IMR-90 (cell line): ENCODE measurements around the gene PRRT2. TPM values are rescaled to one million over a fixed set of nuclear protein-coding genes. Genes with fewer than 3 reads are reported as not detected.

Experiments used
- ATAC-seq: fragments of 200-7000 bp; cut with Tn5 transposase; 2 replicates; pipeline ENCODE4 v1.9.1; 2020; ENCODE audit warnings: low read depth, mild to moderate bottlenecking, moderate library complexity
- BruUV-seq: library from RNA; stranded (reverse); fragments of 400-500 nt; replicated peaks from 2 replicates; lab custom pipeline; 2021; lab: Mats Ljungman, UMichigan
- CTCF ChIA-PET: fragments of 300-600 bp; formaldehyde crosslinking; extraction: SDS; loops from one replicate; lab custom pipeline; 2021; ENCODE audit warnings: antibody characterized with exemption; lab: Yijun Ruan, JAX
- POLR2A ChIA-PET: fragments of 300-600 bp; sonication (Branson Sonifier 250); formaldehyde crosslinking; loops from one replicate; lab custom pipeline; 2022; ENCODE audit warnings: antibody characterized with exemption; ENCODE audit not compliant: unreplicated experiment; lab: Charles Lee
- DNase-seq: peaks from one replicate; pipeline ENCODE4 v3.0.0; 2013
- H2AFZ ChIP-seq: replicated peaks from 2 replicates; pipeline ENCODE3; 2013; ENCODE audit warnings: low read length, mild to moderate bottlenecking; ENCODE audit not compliant: poor library complexity
- H2AK5ac ChIP-seq: 2 replicates; pipeline ENCODE4 v1.6.1; 2013; ENCODE audit warnings: low read depth, low read length, inconsistent platforms
- H2AK9ac ChIP-seq: replicated peaks from 2 replicates; pipeline ENCODE3; 2013; ENCODE audit warnings: mild to moderate bottlenecking, low read depth, low read length, moderate library complexity; ENCODE audit not compliant: poor library complexity
- H2BK120ac ChIP-seq: 2 replicates; pipeline ENCODE4 v1.6.1; 2013; ENCODE audit warnings: low read depth, low read length, inconsistent platforms
- H2BK15ac ChIP-seq: 3 replicates; pipeline ENCODE4 v1.6.1; 2013; ENCODE audit warnings: low read depth, low read length, inconsistent platforms
- H2BK20ac ChIP-seq: 2 replicates; pipeline ENCODE4 v1.6.1; 2013; ENCODE audit warnings: low read depth, mild to moderate bottlenecking, inconsistent platforms, low read length, moderate library complexity
- H2BK5ac ChIP-seq: 2 replicates; pipeline ENCODE4 v1.6.1; 2013; ENCODE audit warnings: mild to moderate bottlenecking, low read depth, low read length, inconsistent platforms; ENCODE audit not compliant: poor library complexity, severe bottlenecking
- H3K14ac ChIP-seq: replicated peaks from 2 replicates; pipeline ENCODE4 v1.6.1; 2013; ENCODE audit warnings: low read depth, low read length, inconsistent platforms
- H3K18ac ChIP-seq: 2 replicates; pipeline ENCODE4 v1.6.1; 2013; ENCODE audit warnings: low read depth, low read length, control low read depth
- H3K23ac ChIP-seq: 2 replicates; pipeline ENCODE4 v1.6.1; 2013; ENCODE audit warnings: low read depth, low read length, inconsistent platforms
- H3K27ac ChIP-seq: 2 replicates; pipeline ENCODE4 v1.5.1; 2013; ENCODE audit warnings: mild to moderate bottlenecking, control low read depth, low read length; ENCODE audit not compliant: insufficient read depth
- H3K27me3 ChIP-seq: 2 replicates; pipeline ENCODE4 v1.6.1; 2013; ENCODE audit warnings: low read length; ENCODE audit not compliant: control insufficient read depth, insufficient read depth
- H3K36me3 ChIP-seq: 2 replicates; pipeline ENCODE4 v1.6.1; 2013; ENCODE audit warnings: low read length, mixed read lengths; ENCODE audit not compliant: control insufficient read depth, insufficient read depth
- H3K4ac ChIP-seq: 2 replicates; pipeline ENCODE4 v1.6.1; 2013; ENCODE audit warnings: low read depth, low read length, inconsistent platforms
- H3K4me1 ChIP-seq: 2 replicates; pipeline ENCODE4 v1.6.1; 2013; ENCODE audit warnings: low read length, mixed read lengths; ENCODE audit not compliant: control insufficient read depth, insufficient read depth
- H3K4me2 ChIP-seq: 2 replicates; pipeline ENCODE4 v1.6.1; 2013; ENCODE audit warnings: low read depth, mild to moderate bottlenecking, control low read depth, low read length, moderate library complexity
- H3K4me3 ChIP-seq: 2 replicates; pipeline ENCODE4 v1.5.1; 2013; ENCODE audit warnings: low read depth, mild to moderate bottlenecking, control low read depth, low read length, moderate library complexity; ENCODE audit not compliant: insufficient read depth
- H3K56ac ChIP-seq: 2 replicates; pipeline ENCODE4 v1.6.1; 2013; ENCODE audit warnings: low read length, inconsistent platforms; ENCODE audit not compliant: insufficient read depth; ENCODE audit errors: extremely low read depth
- H3K79me1 ChIP-seq, 2 experiments: 2 replicates each; pipeline ENCODE4 v1.6.1; 2013; ENCODE audit warnings: low read length in 2 of 2, inconsistent platforms in 1 of 2, low read depth in 1 of 2
- H3K9ac ChIP-seq: 2 replicates; pipeline ENCODE4 v1.6.1; 2013; ENCODE audit warnings: low read depth, low read length, control low read depth
- H3K9me1 ChIP-seq: 2 replicates; pipeline ENCODE4 v1.6.1; 2013; ENCODE audit warnings: low read length, inconsistent platforms; ENCODE audit not compliant: insufficient read depth
- H3K9me3 ChIP-seq: 2 replicates; pipeline ENCODE4 v1.6.1; 2013; ENCODE audit warnings: low read length; ENCODE audit not compliant: control insufficient read depth, insufficient read depth
- H4K20me1 ChIP-seq: 2 replicates; pipeline ENCODE4 v1.6.1; 2013; ENCODE audit warnings: low read length, inconsistent platforms; ENCODE audit not compliant: insufficient read depth
- H4K5ac ChIP-seq: 2 replicates; pipeline ENCODE4 v1.6.1; 2013; ENCODE audit warnings: mild to moderate bottlenecking, low read depth, low read length, control low read depth
- H4K8ac ChIP-seq, 2 experiments: 2 replicates each; pipeline ENCODE4 v1.6.1; 2013; ENCODE audit warnings: low read depth in 2 of 2, low read length in 2 of 2, control low read depth in 1 of 2, inconsistent platforms in 1 of 2
- H4K91ac ChIP-seq: 2 replicates; pipeline ENCODE4 v1.6.1; 2013; ENCODE audit warnings: low read depth, low read length, inconsistent platforms; ENCODE audit not compliant: insufficient read depth
- RAD21 ChIP-seq: IDR thresholded peaks from 2 replicates; pipeline ENCODE4 v1.6.1; 2012; ENCODE audit warnings: low read length, improper control_type of control experiment
- WGBS, 2 experiments: methylation state at CpG; one replicate each; pipeline versions ENCODE4 v1.1.5 to v1.1.7; 2013; ENCODE audit warnings: missing lambda C conversion rate in 2 of 2; ENCODE audit not compliant: insufficient read length in 1 of 2; ENCODE audit errors: extremely low coverage in 2 of 2; 5-methylcytosine and 5-hydroxymethylcytosine counted together
- dilution Hi-C: fragments of 300-500 bp; cut with HindIII; formaldehyde crosslinking; loops from one replicate; pipeline ENCODE4 v1.14.3; 2018; ENCODE audit warnings: low sequenced_read_pairs; ENCODE audit not compliant: unreplicated experiment
- in situ Hi-C: fragments of 300-500 bp; cut with MboI; formaldehyde crosslinking; loops from 3 replicates; pipeline ENCODE4 v1.14.3; 2019; ENCODE audit warnings: low sequenced_read_pairs, inconsistent platforms, mixed read lengths
- intact Hi-C: fragments of 100-400 bp; cut with micrococcal nuclease; formaldehyde crosslinking; loops from 2 replicates; pipeline ENCODE4 v1.10.0; 2022
- polyA plus RNA-seq, 3 experiments: library from polyadenylated mRNA; depleted of rRNA; stranded (reverse); fragments of >200 nt; gene quantifications; 2 replicates each; pipeline ENCODE4 v1.2.3, GENCODE V29; 2012; ENCODE audit warnings: low replicate concordance in 1 of 3
- total RNA-seq: library from RNA; depleted of rRNA; stranded (reverse); fragments of >200 nt; gene quantifications from 2 replicates; pipeline ENCODE4 v1.2.3, GENCODE V29; 2012
- TF ChIP-seq, protein P1 (sequence below): fragments of 150-350 bp; IDR thresholded peaks from 2 replicates; pipeline ENCODE4 v1.6.1; 2016; ENCODE audit warnings: low read depth, mild to moderate bottlenecking, low read length, moderate library complexity, borderline replicate concordance

PRRT2 gene
- total and polyA plus RNA-seq, 2 of the 4 experiments (the other 2 are of a cell fraction) = 0.90 to 10.5 TPM

DNA sequence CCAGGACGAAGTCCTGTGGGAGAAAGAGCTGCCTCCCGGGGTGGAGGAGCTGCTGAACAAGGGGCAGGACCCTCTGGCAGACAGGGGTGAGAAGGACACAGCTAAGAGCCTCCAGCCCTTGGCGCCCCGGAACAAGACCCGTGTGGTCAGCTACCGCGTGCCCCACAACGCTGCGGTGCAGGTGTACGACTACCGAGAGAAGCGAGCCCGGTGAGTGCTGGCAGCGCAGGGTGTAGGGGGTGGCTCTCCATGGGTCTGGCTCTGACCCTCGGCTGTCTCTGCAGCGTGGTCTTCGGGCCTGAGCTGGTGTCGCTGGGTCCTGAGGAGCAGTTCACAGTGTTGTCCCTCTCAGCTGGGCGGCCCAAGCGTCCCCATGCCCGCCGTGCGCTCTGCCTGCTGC is 29.6 kb downstream of the PRRT2 start:
- ATAC-seq (no peak), DNase-seq (no peak)
- intact Hi-C loops = no loop called here
- in situ Hi-C loops = no loop called here
- Histone ChIP-seq H2BK120ac (no peak overlapping the region), H3K4ac (no peak overlapping the region), H3K4me2 (no peak overlapping the region), H2AFZ (no peak overlapping the region), H2BK5ac (no peak overlapping the region), H3K56ac (no peak overlapping the region), H3K27me3 (no peaks in the 10 kb centered on the region), H3K9ac (no peak overlapping the region), H3K27ac (no peak overlapping the region), H3K18ac (no peak overlapping the region), H4K91ac (no peak overlapping the region), H4K20me1 (no peaks in the 10 kb centered on the region; the same call in 1 of the 2 replicates), H3K23ac (no peak overlapping the region), H4K8ac (no peak overlapping the region), H3K4me3 (no peak overlapping the region), H2AK5ac (no peak overlapping the region), H3K9me1 (no peaks in the 10 kb centered on the region), H3K14ac (no peak overlapping the region), H3K4me1 (no peaks in the 10 kb centered on the region; the same call in none of the 2 replicates), H3K79me1 (peaks cover 0 to 41% of the 10 kb centered on the region in 2 experiments; a peak in 1 of 4 replicates), H2BK20ac (no peak overlapping the region), H2AK9ac (no peak overlapping the region), H3K9me3 (no peaks in the 10 kb centered on the region), H3K36me3 (peaks cover 80% of the 10 kb centered on the region), H2BK15ac (no peak overlapping the region), H4K5ac (no peak overlapping the region)
- TF ChIP-seq, protein P1, sequence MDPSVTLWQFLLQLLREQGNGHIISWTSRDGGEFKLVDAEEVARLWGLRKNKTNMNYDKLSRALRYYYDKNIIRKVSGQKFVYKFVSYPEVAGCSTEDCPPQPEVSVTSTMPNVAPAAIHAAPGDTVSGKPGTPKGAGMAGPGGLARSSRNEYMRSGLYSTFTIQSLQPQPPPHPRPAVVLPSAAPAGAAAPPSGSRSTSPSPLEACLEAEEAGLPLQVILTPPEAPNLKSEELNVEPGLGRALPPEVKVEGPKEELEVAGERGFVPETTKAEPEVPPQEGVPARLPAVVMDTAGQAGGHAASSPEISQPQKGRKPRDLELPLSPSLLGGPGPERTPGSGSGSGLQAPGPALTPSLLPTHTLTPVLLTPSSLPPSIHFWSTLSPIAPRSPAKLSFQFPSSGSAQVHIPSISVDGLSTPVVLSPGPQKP = no peak
- TF ChIP-seq RAD21 = no peak
- dilution Hi-C loops = no loop called here
- 86% methylated on average over 16 of the region's 23 CpGs; no CpG with 5 or more reads in 1 of the 2 experiments for WGBS, 2 experiments
- POLR2A ChIA-PET = no interaction called here
- CTCF ChIA-PET = no interaction called here
- BruUV-seq = no TSS peak
